Activated gamma-delta T cell treated with Interleukin-2 at 50 U/mL for 16 hours (primary cell): ENCODE data around the gene IL15.
"Not testable (repeated sequence)": the region's sequence is repeated elsewhere in the genome, so short reads cannot be mapped to it uniquely, and the experiment has no call there.

Source experiments
- DNase-seq: peaks from one replicate; pipeline ENCODE4 v3.0.0-alpha.2; 2020

IL15 gene

GRCh38 chr4:141647966-141648365 is 11.6 kb downstream of the IL15 start:
- no peak for DNase-seq

GRCh38 chr4:141652161-141652778 is 15.9 kb downstream of the IL15 start:
- no peak for DNase-seq

GRCh38 chr4:141654098-141654497 is 17.7 kb downstream of the IL15 start:
- no peak for DNase-seq

GRCh38 chr4:141656031-141656430 is 19.6 kb downstream of the IL15 start:
- no peak for DNase-seq

- DNase-seq = no peak
Measured at GRCh38 chr4:141657550-141658250, 21.3 kb downstream of the IL15 start.

- DNase-seq = no peak
Measured at GRCh38 chr4:141658309-141658708, 21.9 kb downstream of the IL15 start.

GRCh38 chr4:141659539-141659938 is 23.2 kb downstream of the IL15 start:
- DNase-seq = no peak

- no peak for DNase-seq
Measured at GRCh38 chr4:141660880-141661279, 24.5 kb downstream of the IL15 start.

GRCh38 chr4:141668200-141668910 is 32.0 kb downstream of the IL15 start:
- no peak for DNase-seq

GRCh38 chr4:141669501-141669900 is 33.1 kb downstream of the IL15 start:
- no peak for DNase-seq

- no peak for DNase-seq
Measured at GRCh38 chr4:141675384-141675783, 39.0 kb downstream of the IL15 start.

- no peak for DNase-seq
Measured at GRCh38 chr4:141676087-141676670, 39.8 kb downstream of the IL15 start.

- no peak for DNase-seq
Measured at GRCh38 chr4:141680060-141680459, 43.7 kb downstream of the IL15 start.

- no peak for DNase-seq
Measured at GRCh38 chr4:141684785-141685184, 48.4 kb downstream of the IL15 start.

- no peak for DNase-seq
Measured at GRCh38 chr4:141686146-141686775, 49.9 kb downstream of the IL15 start.

- no peak for DNase-seq
Measured at GRCh38 chr4:141686879-141687278, 50.5 kb downstream of the IL15 start.

- DNase-seq = not testable (repeated sequence)
Measured at GRCh38 chr4:141689726-141690296, 53.4 kb downstream of the IL15 start.

GRCh38 chr4:141691247-141691646 is 54.9 kb downstream of the IL15 start:
- not testable (repeated sequence) for DNase-seq

- DNase-seq = no peak
Measured at GRCh38 chr4:141692081-141692480, 55.7 kb downstream of the IL15 start.

- DNase-seq = no peak
Measured at GRCh38 chr4:141697116-141697515, 60.7 kb downstream of the IL15 start.

GRCh38 chr4:141702472-141703182 is 66.2 kb downstream of the IL15 start:
- no peak for DNase-seq

- no peak for DNase-seq
Measured at GRCh38 chr4:141703497-141703896, 67.1 kb downstream of the IL15 start.
